HUES48 (cell line): Measurements from ENCODE around the gene EML1.

Source experiments
- H3K27ac ChIP-seq: one replicate; pipeline ENCODE4 v1.7.0; 2013; ENCODE audit warnings: low read depth, low read length, inconsistent platforms
- H3K27me3 ChIP-seq: 2 replicates; pipeline ENCODE4 v1.6.1; 2013; ENCODE audit warnings: mild to moderate bottlenecking, low read length; ENCODE audit not compliant: control insufficient read depth, insufficient read depth
- H3K36me3 ChIP-seq: 2 replicates; pipeline ENCODE4 v1.6.1; 2013; ENCODE audit warnings: low read length; ENCODE audit not compliant: control insufficient read depth, insufficient read depth
- H3K4me1 ChIP-seq: 2 replicates; pipeline ENCODE4 v1.6.1; 2013; ENCODE audit warnings: mild to moderate bottlenecking, low read length; ENCODE audit not compliant: control insufficient read depth, insufficient read depth
- H3K4me3 ChIP-seq: 2 replicates; pipeline ENCODE4 v1.5.1; 2013; ENCODE audit warnings: mild to moderate bottlenecking, low read depth, low read length
- H3K9ac ChIP-seq: 2 replicates; pipeline ENCODE4 v1.6.1; 2013; ENCODE audit warnings: mild to moderate bottlenecking, low read depth, low read length, moderate library complexity
- H3K9me3 ChIP-seq: 2 replicates; pipeline ENCODE4 v1.6.1; 2013; ENCODE audit warnings: low read length; ENCODE audit not compliant: control insufficient read depth, insufficient read depth

EML1 gene

DNA sequence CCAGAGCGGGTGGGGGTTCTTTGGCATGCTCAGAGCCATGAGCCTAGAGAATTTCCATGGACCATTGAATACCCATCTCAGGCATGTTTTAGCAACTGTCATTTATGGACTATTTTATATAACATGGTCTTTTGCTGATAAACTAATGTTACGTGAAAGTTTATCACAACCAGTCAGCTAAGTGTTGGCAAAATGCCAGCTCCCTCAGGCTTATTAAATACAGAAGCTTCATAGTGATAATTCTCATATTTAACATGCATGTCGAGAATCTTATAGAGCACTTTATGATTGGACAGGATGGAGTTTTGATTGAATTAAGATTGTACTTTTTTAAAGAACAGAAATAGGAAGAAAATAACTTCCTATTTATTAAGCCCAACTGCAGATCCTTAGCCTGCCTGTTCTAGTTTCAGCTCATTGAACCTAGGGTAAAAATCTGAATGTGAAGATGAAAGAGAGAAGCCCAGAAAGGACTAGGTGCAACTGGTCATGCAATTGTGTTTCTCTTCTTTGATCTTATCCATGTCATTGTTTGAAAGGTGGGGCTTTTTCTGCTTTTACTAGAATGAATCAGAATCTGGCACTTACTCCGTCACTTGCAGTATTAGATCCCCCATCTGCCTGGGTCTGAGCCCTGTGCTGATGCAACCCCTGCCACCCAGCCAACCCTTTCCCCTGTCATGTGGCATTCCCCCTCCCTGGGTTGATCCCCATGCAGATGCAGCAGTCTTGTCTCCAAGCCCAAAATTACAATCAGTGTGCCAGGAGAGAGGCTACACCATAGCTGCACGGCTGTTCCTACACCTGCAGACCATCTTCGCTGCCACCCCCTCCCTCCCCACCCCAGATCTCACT, 137.4 kb downstream of the EML1 start:
- no peak overlapping the region for H3K4me3 ChIP-seq
- no peaks in the 10 kb centered on the region for H3K27me3 ChIP-seq
- no peaks in the 10 kb centered on the region for H3K36me3 ChIP-seq
- H3K9me3 ChIP-seq: no peaks in the 10 kb centered on the region
- H3K4me1 ChIP-seq: no peaks in the 10 kb centered on the region; the same call in 1 of the 2 replicates
- no peak overlapping the region for H3K9ac ChIP-seq
- H3K27ac ChIP-seq: no peak overlapping the region

DNA sequence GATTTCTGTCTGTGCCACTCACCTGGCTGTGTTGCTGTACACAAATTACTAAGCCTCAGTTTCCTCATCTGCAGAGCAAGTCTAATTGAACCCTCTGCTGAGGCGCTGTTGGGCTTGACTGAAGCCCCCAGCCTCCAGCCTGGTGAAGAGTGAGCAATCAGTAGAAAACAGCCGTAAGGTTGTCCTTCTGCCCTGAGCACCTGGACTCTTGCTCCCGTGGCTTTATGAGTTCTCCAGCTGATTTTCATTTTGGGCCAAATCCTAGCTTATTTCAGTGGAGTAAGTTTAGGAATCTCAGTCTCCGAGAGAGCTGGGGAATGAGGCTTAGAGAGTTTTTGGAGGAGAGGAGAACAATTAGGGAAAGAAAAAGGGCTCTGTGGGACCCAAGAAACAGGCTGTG, 138.1 kb downstream of the EML1 start:
- Histone ChIP-seq H3K4me3 (no peak overlapping the region), H3K27me3 (no peaks in the 10 kb centered on the region)

GRCh38 chr14:99936056-99936455, 142.8 kb downstream of the EML1 start:
- Histone ChIP-seq H3K36me3 (peaks cover 27% of the 10 kb centered on the region; the same call in 1 of the 2 replicates), H3K27me3 (no peaks in the 10 kb centered on the region), H3K27ac (no peak overlapping the region), H3K4me1 (no peaks in the 10 kb centered on the region; the same call in 1 of the 2 replicates), H3K4me3 (no peak overlapping the region), H3K9me3 (no peaks in the 10 kb centered on the region), H3K9ac (no peak overlapping the region)

More for the DNA sequence above, 138.1 kb downstream of the EML1 start:
- Histone ChIP-seq H3K9me3 (no peaks in the 10 kb centered on the region), H3K4me1 (no peaks in the 10 kb centered on the region; the same call in 1 of the 2 replicates), H3K9ac (no peak overlapping the region), H3K27ac (no peak overlapping the region), H3K36me3 (0 out of 2 replicates have a peak, but pooled peaks cover 5% of the 10 kb centered on the region)

DNA sequence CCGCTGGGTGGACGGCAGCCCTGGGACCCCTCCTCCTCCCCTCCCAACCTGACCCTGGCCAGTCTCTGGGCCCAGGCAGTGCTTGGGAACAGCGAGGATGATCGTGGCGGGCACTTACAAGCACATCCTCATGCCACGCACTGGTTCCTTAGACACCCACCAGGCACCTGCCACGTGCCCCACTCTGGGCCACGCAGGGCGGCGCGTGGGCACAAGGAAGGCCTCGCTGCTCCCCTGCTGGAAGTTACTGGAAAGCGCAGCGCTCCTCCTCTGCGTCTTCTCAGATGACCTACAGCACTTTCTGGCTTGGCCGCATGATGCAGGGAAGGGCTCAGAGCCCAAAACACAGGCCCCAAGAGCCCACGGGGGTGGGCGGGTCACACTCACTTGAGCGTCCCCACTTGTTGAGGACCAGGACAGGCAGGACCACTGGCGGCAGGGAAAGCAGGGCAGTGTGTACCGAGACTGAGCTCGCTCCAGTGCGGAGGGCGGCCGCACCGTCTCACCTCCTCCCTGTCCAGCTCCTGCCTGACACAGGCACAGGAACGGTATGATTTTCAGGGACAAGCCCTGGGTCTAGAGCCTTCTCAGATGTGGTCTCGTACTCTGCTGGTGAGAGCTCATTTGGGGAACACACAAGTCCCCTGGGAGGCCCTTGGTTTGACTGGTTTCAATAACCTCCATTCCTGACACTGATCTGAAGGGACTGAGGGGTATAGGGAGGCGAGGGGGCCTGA, 143.7 kb downstream of the EML1 start:
- no peak overlapping the region for H3K9ac ChIP-seq
- H3K4me1 ChIP-seq: no peaks in the 10 kb centered on the region; the same call in 1 of the 2 replicates
- H3K9me3 ChIP-seq: no peaks in the 10 kb centered on the region
- H3K36me3 ChIP-seq: peaks cover 34% of the 10 kb centered on the region; the same call in 1 of the 2 replicates
- no peaks in the 10 kb centered on the region for H3K27me3 ChIP-seq
- H3K27ac ChIP-seq: no peak overlapping the region
- no peak overlapping the region for H3K4me3 ChIP-seq

GRCh38 chr14:99937475-99938244, 144.4 kb downstream of the EML1 start:
- Histone ChIP-seq H3K27me3 (no peaks in the 10 kb centered on the region), H3K9ac (no peak overlapping the region), H3K9me3 (no peaks in the 10 kb centered on the region), H3K4me3 (no peak overlapping the region), H3K27ac (no peak overlapping the region), H3K36me3 (peaks cover 41% of the 10 kb centered on the region), H3K4me1 (no peaks in the 10 kb centered on the region; the same call in 1 of the 2 replicates)

GRCh38 chr14:99938376-99938775, 145.2 kb downstream of the EML1 start:
- Histone ChIP-seq H3K27me3 (no peaks in the 10 kb centered on the region), H3K27ac (no peak overlapping the region), H3K9me3 (no peaks in the 10 kb centered on the region), H3K4me1 (no peaks in the 10 kb centered on the region; the same call in 1 of the 2 replicates), H3K4me3 (no peak overlapping the region), H3K36me3 (peaks cover 46% of the 10 kb centered on the region), H3K9ac (no peak overlapping the region)

DNA sequence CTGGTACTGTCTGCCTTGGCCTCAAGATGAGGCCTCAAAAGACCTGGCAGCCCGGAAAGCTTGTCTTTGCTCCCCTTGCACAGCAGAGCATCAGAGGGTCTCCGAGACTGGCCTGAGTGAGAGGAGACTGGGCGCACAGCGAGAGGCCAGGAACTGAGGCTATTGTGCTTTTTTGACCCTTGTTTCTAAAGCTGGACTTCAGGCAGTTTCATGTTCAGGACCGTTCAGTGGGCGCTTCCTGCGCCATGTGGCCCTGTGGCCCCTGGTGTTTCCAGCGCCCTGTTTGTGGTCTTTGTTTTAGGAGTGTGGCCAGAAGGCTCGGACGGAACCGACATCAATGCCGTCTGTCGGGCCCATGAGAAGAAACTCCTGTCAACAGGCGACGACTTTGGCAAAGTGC, 145.7 kb downstream of the EML1 start:
- Histone ChIP-seq H3K27me3 (no peaks in the 10 kb centered on the region), H3K4me3 (no peak overlapping the region), H3K4me1 (no peaks in the 10 kb centered on the region; the same call in 1 of the 2 replicates)

DNA sequence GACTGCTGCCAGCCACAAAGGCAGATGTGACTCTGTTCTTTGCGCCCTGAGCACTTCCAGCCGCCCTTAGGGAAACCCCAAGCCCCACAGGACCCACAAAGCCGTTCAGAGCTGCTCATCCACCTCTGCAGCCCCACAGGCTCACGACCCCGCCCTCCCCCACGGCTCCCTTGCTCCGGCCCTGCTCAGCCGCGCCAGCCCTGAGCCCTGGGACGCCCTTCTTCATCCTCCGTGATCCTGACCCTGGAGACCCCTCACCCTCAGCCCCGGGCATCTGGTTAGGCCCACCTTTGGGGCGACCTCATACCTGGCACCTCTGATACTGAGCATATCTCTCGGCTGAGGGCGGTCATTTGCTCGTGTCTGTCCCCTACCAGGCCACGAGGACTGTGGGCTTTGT, 146.2 kb downstream of the EML1 start:
- Histone ChIP-seq H3K36me3 (peaks cover 46% of the 10 kb centered on the region), H3K27ac (no peak overlapping the region), H3K9ac (no peak overlapping the region), H3K4me1 (no peaks in the 10 kb centered on the region; the same call in 1 of the 2 replicates), H3K27me3 (no peaks in the 10 kb centered on the region), H3K4me3 (no peak overlapping the region), H3K9me3 (no peaks in the 10 kb centered on the region)

More for the DNA sequence above, 145.7 kb downstream of the EML1 start:
- H3K36me3 ChIP-seq: peaks cover 46% of the 10 kb centered on the region
- H3K27ac ChIP-seq: no peak overlapping the region
- no peaks in the 10 kb centered on the region for H3K9me3 ChIP-seq
- no peak overlapping the region for H3K9ac ChIP-seq

GRCh38 chr14:99940064-99940463, 146.9 kb downstream of the EML1 start:
- H3K27ac ChIP-seq: no peak overlapping the region
- no peak overlapping the region for H3K9ac ChIP-seq

DNA sequence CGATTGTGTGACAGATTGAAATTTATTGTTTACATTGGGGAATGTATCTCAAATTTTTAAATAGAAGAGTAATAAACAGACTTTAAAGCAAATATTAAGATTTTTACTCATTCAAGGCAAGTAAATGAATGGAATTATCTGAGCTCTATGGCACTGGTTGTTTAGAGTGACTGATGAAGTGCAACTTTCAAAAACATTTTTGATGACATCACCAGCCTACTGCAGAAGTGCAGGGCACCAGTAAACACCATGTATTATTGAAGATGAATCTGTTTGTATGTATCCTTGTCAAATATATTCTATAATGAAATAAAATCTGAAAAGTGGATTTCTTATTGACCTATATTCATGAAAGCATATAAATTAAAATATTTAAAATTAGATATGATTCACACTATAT, 148.0 kb downstream of the EML1 start:
- no peak overlapping the region for H3K4me3 ChIP-seq
- H3K9me3 ChIP-seq: no peaks in the 10 kb centered on the region
- no peaks in the 10 kb centered on the region for H3K27me3 ChIP-seq
- no peak overlapping the region for H3K27ac ChIP-seq
- H3K9ac ChIP-seq: no peak overlapping the region
- H3K36me3 ChIP-seq: peaks cover 41% of the 10 kb centered on the region
- H3K4me1 ChIP-seq: 0 out of 2 replicates have a peak, but pooled peaks cover 2% of the 10 kb centered on the region

More at GRCh38 chr14:99940064-99940463, 146.9 kb downstream of the EML1 start:
- Histone ChIP-seq H3K4me3 (no peak overlapping the region), H3K27me3 (no peaks in the 10 kb centered on the region), H3K36me3 (peaks cover 46% of the 10 kb centered on the region), H3K4me1 (no peaks in the 10 kb centered on the region), H3K9me3 (no peaks in the 10 kb centered on the region)
